Tibial artery (tissue), 4 donors: ENCODE results near the gene CDIP1.

Experiments
- DNase-seq, 2 donors: peaks; one replicate each; pipeline ENCODE4 v3.0.0-alpha.2; 2019
- H3K27ac ChIP-seq, 2 donors: fragments of 200-600 bp; sonication (generic) in 1 of 2; 1 replicate in 1 of 2; 2 replicates in 1 of 2; pipeline ENCODE4 v1.5.1; 2018 to 2019; ENCODE audit warnings: mild to moderate bottlenecking in 1 of 2
- H3K27me3 ChIP-seq, 2 donors: fragments of 200-600 bp; sonication (generic) in 1 of 2; one replicate each; pipeline versions ENCODE4 v1.5.1 to v1.6.0; 2016 to 2019
- H3K36me3 ChIP-seq, 3 donors: fragments of 200-600 bp; sonication (generic) in 2 of 3; one replicate each; pipeline ENCODE4 v1.5.1; 2016 to 2019; ENCODE audit warnings: mild to moderate bottlenecking in 2 of 3
- H3K4me1 ChIP-seq, 4 donors: fragments of 200-600 bp; sonication (generic) in 2 of 4; 1 replicate in 3 of 4; 2 replicates in 1 of 4; pipeline ENCODE4 v1.5.1; 2016 to 2019
- H3K4me3 ChIP-seq, 2 donors: fragments of 200-600 bp; sonication (generic) in 1 of 2; 1 replicate in 1 of 2; 2 replicates in 1 of 2; pipeline ENCODE4 v1.5.1; 2018 to 2019; ENCODE audit warnings: mild to moderate bottlenecking in 2 of 2
- H3K9me3 ChIP-seq, 3 donors: fragments of 200-600 bp; sonication (generic) in 1 of 3; one replicate each; pipeline ENCODE4 v1.5.1; 2016 to 2019
- CTCF ChIP-seq, 2 experiments: fragments of 200-600 bp in 1 of 2; fragments of 450-650 bp in 1 of 2; IDR thresholded peaks; one replicate each; pipeline ENCODE4 v1.5.1; 2017 to 2019; ENCODE audit warnings: antibody characterized with exemption in 2 of 2, mild to moderate bottlenecking in 1 of 2, moderate library complexity in 1 of 2
- intact Hi-C: fragments of 100-400 bp; cut with DNase I; formaldehyde crosslinking; loops from one replicate; pipeline ENCODE4 v1.15.0; 2023; ENCODE audit warnings: low total_unique reads

CDIP1 gene

DNA sequence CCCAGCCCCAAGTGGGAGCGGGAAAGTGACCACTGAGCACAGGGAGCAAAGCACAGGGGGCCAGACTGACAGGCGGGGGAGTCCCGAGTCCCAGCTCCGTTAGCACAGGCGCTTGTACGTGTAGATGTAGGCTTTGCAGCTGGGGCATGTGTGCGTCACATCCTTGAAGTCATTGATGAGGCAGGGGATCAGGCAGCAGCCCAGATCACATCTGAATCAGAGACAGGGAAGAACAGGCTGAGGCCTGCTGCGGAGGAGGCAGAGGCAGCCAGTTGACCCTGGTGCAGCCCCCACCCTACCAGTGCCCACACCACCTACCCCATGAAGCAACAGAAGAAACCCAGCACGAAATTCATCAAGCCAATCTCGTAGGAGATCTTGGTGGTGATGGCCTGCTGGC is 26.1 kb downstream of the CDIP1 start:
- TF ChIP-seq CTCF (IDR thresholded peaks at IDR 0.05): no peak
- intact Hi-C loops: no loop called here
- DNase-seq: no peak
- Histone ChIP-seq H3K4me3 (no peak overlapping the region), H3K27ac (no peak overlapping the region), H3K27me3 (no peaks in the 10 kb centered on the region), H3K9me3 (no peaks in the 10 kb centered on the region), H3K4me1 (peaks cover 0 to 11% (median 6%) of the 10 kb centered on the region in 4 donors), H3K36me3 (peaks cover 36 to 71% (median 62%) of the 10 kb centered on the region in 3 donors)

- Histone ChIP-seq H3K36me3 (peaks cover 36 to 80% (median 69%) of the 10 kb centered on the region in 3 donors), H3K27ac (no peak overlapping the region), H3K27me3 (no peaks in the 10 kb centered on the region), H3K4me1 (peaks cover 0 to 11% (median 6%) of the 10 kb centered on the region in 4 donors), H3K4me3 (no peak overlapping the region), H3K9me3 (no peaks in the 10 kb centered on the region)
- DNase-seq: no peak
- intact Hi-C loops: no loop called here
- TF ChIP-seq CTCF (IDR thresholded peaks at IDR 0.05): peak; percentile 27 to 38
These were observed 27.0 kb downstream of the CDIP1 start for GRCh38 chr16:4511441-4512082.

DNA sequence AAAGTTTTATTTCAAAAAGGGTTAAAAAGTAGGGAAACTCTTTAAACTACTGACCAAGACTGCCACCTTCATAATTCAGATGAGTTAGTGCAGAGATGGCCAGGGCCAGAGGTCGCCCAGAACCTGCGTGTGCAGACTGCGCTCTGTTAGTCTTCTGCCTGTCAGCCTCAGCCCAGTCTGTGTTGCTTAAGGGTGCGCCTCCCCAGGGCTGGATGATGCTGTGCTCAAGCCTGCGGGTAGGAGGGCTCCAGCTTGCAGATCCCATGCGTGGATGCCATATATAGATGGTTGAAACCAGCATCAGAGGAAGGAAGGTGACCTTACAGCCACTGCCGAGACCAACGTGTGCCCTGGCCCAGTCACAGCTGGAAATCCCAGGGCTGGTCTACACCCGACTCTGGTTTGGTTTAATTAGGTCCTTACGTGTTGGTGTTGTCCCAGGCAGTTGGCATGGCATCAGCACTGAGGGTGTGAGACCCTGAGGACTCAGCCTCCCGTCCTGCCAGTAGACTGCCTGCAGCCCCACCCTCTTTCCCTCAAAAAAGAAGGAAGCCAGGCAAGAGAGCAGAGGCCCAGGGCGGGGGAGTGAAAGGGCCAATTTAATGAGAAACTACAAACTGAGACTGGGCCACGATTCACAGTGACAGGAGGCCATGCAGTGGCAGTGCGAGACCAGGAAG is 27.7 kb downstream of the CDIP1 start:
- intact Hi-C loops: no loop called here
- no peak for DNase-seq
- peaks cover 36 to 80% (median 69%) of the 10 kb centered on the region in 3 donors for H3K36me3 ChIP-seq
- no peaks in the 10 kb centered on the region for H3K27me3 ChIP-seq
- no peak overlapping the region for H3K27ac ChIP-seq
- TF ChIP-seq CTCF (IDR thresholded peaks at IDR 0.05): no peak
- H3K4me1 ChIP-seq: peaks cover 0 to 11% (median 7%) of the 10 kb centered on the region in 4 donors
- no peaks in the 10 kb centered on the region for H3K9me3 ChIP-seq
- no peak overlapping the region for H3K4me3 ChIP-seq

DNA sequence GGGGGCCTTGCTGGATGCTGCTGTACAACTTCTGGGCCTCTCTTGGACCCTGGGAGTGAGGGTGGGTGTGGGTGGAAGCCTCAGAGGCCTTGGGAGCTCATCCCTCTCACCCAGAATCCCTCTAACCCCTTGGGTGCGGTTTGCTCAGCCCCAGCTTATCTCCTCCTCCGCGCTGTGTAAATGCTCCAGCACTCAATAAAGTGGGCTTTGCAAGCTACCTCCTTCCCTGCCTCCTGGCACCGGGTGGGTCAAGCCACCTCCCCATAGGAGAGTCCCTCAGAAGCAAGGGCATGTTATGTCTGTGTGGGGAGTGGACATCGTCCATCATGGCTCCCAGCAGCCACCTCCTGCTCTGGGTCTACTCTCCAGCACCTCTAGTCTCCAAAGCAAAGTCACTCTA is 28.4 kb downstream of the CDIP1 start:
- Histone ChIP-seq H3K27ac (no peak overlapping the region), H3K4me3 (no peak overlapping the region), H3K27me3 (no peaks in the 10 kb centered on the region), H3K9me3 (no peaks in the 10 kb centered on the region), H3K4me1 (peaks cover 0 to 10% (median 7%) of the 10 kb centered on the region in 4 donors), H3K36me3 (peaks cover 36 to 85% (median 69%) of the 10 kb centered on the region in 3 donors)
- intact Hi-C loops: no loop called here
- no peak for DNase-seq
- TF ChIP-seq CTCF (IDR thresholded peaks at IDR 0.05): no peak

- peaks cover 0 to 6% (median 4%) of the 10 kb centered on the region in 4 donors for H3K4me1 ChIP-seq
- no peaks in the 10 kb centered on the region for H3K27me3 ChIP-seq
- H3K9me3 ChIP-seq: no peaks in the 10 kb centered on the region
- H3K36me3 ChIP-seq: peaks cover 36 to 81% (median 69%) of the 10 kb centered on the region in 3 donors
- no peak for TF ChIP-seq CTCF (IDR thresholded peaks at IDR 0.05)
- no peak overlapping the region for H3K27ac ChIP-seq
- DNase-seq: no peak
- H3K4me3 ChIP-seq: no peak overlapping the region
- intact Hi-C loops: loop anchor here (5.0 kb wide), 1 partner anchor 43 kb away; no protein-coding TSS in a partner anchor
These were observed 29.2 kb downstream of the CDIP1 start for GRCh38 chr16:4509420-4509819.
